Stimulated activated CD8-positive, alpha-beta memory T cell treated with anti-CD3 and anti-CD28 coated beads, Interleukin-4, amount 100 ng/mL, for 1 hour (primary cell): Measurements from ENCODE around the gene SLC22A17.

Experiments used
- DNase-seq, 2 donors: peaks; one replicate each; pipeline ENCODE4 v3.0.0-alpha.2; 2020; ENCODE audit warnings: low read depth in 2 of 2, low spot score in 1 of 2

SLC22A17 gene

GRCh38 chr14:23308721-23309445, 43.8 kb downstream of the SLC22A17 start:
- DNase-seq = no peak

- DNase-seq = no peak
Observed at GRCh38 chr14:23307687-23308644, 44.7 kb downstream of the SLC22A17 start.

GRCh38 chr14:23307146-23307530, 45.5 kb downstream of the SLC22A17 start:
- DNase-seq = no peak

- DNase-seq = no peak
Observed at GRCh38 chr14:23306412-23307145, 46.1 kb downstream of the SLC22A17 start, which contains the start of gene BCL2L2. Gene BCL2L2 (plus strand): TSS chr14:23306833. CDS start chr14:23307768, 935 bp downstream.

- DNase-seq = peak in 1 of 2 donors; percentile 75
Observed at GRCh38 chr14:23302290-23303225, 50.1 kb downstream of the SLC22A17 start, which contains the start of gene PPP1R3E. Gene PPP1R3E (minus strand): TSS chr14:23302859. CDS start chr14:23302576, 283 bp downstream.

- peak in 1 of 2 donors; percentile 43 for DNase-seq
Observed at GRCh38 chr14:23301969-23302289, 50.8 kb downstream of the SLC22A17 start.

- peak; percentile 79 to 89 for DNase-seq
Observed at GRCh38 chr14:23301288-23301968, 51.3 kb downstream of the SLC22A17 start.

- DNase-seq = no peak
Observed at GRCh38 chr14:23300687-23301223, 51.9 kb downstream of the SLC22A17 start.

GRCh38 chr14:23299986-23300686, 52.6 kb downstream of the SLC22A17 start:
- no peak for DNase-seq

GRCh38 chr14:23299211-23299957, 53.3 kb downstream of the SLC22A17 start:
- no peak for DNase-seq

GRCh38 chr14:23297611-23298277, 54.9 kb downstream of the SLC22A17 start:
- no peak for DNase-seq

- no peak for DNase-seq
Observed at GRCh38 chr14:23297096-23297495, 55.6 kb downstream of the SLC22A17 start.
